ENCODE data around the gene PRKG1.

DNA sequence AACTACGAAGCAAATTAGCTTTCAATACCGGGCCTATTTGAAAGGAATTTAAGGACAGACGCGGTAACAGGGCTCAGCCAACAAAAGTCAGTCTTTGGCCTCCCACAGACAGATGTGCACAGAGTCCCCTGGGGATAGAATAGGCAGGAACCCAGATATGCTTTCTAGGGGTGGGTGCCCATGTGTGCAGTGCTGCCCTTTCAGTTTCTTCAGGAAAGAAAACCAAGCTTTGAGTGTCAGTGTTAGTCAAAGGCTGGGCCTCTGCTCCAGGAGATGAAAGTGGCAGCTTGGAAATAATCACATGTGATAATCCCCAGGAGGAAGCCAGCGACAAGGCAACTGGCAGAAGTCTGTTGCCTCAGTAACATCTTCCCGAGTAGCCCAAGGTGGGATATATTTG is 668.9 kb downstream of the PRKG1 start:
- TF ChIP-seq, protein P1, sequence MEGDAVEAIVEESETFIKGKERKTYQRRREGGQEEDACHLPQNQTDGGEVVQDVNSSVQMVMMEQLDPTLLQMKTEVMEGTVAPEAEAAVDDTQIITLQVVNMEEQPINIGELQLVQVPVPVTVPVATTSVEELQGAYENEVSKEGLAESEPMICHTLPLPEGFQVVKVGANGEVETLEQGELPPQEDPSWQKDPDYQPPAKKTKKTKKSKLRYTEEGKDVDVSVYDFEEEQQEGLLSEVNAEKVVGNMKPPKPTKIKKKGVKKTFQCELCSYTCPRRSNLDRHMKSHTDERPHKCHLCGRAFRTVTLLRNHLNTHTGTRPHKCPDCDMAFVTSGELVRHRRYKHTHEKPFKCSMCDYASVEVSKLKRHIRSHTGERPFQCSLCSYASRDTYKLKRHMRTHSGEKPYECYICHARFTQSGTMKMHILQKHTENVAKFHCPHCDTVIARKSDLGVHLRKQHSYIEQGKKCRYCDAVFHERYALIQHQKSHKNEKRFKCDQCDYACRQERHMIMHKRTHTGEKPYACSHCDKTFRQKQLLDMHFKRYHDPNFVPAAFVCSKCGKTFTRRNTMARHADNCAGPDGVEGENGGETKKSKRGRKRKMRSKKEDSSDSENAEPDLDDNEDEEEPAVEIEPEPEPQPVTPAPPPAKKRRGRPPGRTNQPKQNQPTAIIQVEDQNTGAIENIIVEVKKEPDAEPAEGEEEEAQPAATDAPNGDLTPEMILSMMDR (IDR thresholded peaks at IDR 0.05): no peak
- no peak for TF ChIP-seq POLR2A (IDR thresholded peaks at IDR 0.05)
